ENCODE results near the gene IMMT.

DNA sequence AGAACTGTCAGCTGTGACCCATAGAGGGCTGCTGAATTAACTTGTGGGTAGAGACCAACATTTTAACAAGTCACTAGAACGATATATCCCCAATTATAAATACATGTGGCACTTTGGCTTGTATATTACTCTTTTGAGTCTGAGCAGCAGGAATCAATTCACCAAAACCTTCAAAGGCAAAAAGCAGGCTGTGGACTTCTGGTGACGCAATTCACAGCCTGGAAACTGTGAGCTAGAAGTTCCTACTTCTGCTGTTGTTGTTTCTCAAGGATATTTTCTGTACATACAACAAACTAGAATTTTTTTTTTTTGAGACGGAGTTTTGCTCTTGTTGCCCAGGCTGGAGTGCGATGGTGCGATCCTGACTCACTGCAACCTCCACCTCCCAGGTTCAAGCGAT lies 52.0 kb downstream of the IMMT start:
- TF ChIP-seq, protein P1, sequence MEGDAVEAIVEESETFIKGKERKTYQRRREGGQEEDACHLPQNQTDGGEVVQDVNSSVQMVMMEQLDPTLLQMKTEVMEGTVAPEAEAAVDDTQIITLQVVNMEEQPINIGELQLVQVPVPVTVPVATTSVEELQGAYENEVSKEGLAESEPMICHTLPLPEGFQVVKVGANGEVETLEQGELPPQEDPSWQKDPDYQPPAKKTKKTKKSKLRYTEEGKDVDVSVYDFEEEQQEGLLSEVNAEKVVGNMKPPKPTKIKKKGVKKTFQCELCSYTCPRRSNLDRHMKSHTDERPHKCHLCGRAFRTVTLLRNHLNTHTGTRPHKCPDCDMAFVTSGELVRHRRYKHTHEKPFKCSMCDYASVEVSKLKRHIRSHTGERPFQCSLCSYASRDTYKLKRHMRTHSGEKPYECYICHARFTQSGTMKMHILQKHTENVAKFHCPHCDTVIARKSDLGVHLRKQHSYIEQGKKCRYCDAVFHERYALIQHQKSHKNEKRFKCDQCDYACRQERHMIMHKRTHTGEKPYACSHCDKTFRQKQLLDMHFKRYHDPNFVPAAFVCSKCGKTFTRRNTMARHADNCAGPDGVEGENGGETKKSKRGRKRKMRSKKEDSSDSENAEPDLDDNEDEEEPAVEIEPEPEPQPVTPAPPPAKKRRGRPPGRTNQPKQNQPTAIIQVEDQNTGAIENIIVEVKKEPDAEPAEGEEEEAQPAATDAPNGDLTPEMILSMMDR (conservative IDR thresholded peaks at IDR 0.05; ENCODE audit: low read depth, low read length): no peak
- no peak for TF ChIP-seq EZH2 (IDR thresholded peaks at IDR 0.05; ENCODE audit: borderline replicate concordance, low read depth, low read length, poor library complexity, severe bottlenecking)

All from A673 (cell line).